Osteocyte (in vitro differentiated cells): ENCODE data around the gene DNM3. TPM values are rescaled to one million over a fixed set of nuclear protein-coding genes. Genes with fewer than 3 reads are reported as not detected.
A peak's percentile ranks its signal among the peaks of the same experiment; 100 is the strongest.

ENCODE experiments used
- DNase-seq: peaks from one replicate; pipeline ENCODE4 v3.0.0; 2021; ENCODE audit warnings: mixed read lengths; ENCODE audit not compliant: unreplicated experiment; ENCODE audit errors: extremely low spot score
- H3K27ac Mint-ChIP-seq: one replicate; pipeline ENCODE4 v1.8.0; 2021; ENCODE audit warnings: mild to moderate bottlenecking, mixed read lengths; ENCODE audit not compliant: unreplicated experiment
- H3K27me3 Mint-ChIP-seq: one replicate; pipeline ENCODE4 v1.8.0; 2021; ENCODE audit warnings: mixed read lengths; ENCODE audit not compliant: unreplicated experiment
- H3K36me3 Mint-ChIP-seq: one replicate; pipeline ENCODE4 v1.8.0; 2021; ENCODE audit warnings: mixed read lengths; ENCODE audit not compliant: unreplicated experiment
- H3K4me1 Mint-ChIP-seq: one replicate; pipeline ENCODE4 v1.8.0; 2021; ENCODE audit warnings: mixed read lengths; ENCODE audit not compliant: unreplicated experiment
- H3K4me3 Mint-ChIP-seq: one replicate; pipeline ENCODE4 v1.8.0; 2021; ENCODE audit warnings: mild to moderate bottlenecking, moderate library complexity, mixed read lengths; ENCODE audit not compliant: unreplicated experiment
- H3K9me3 Mint-ChIP-seq: one replicate; pipeline ENCODE4 v1.8.0; 2021; ENCODE audit warnings: mixed read lengths; ENCODE audit not compliant: unreplicated experiment
- CTCF ChIP-seq: fragments of 200-600 bp; sonication (generic); IDR thresholded peaks from 2 replicates; pipeline ENCODE4 v1.5.0; 2021; ENCODE audit warnings: antibody characterized with exemption, mild to moderate bottlenecking, moderate library complexity
- total RNA-seq: library from RNA; stranded (reverse); gene quantifications from 2 replicates; pipeline ENCODE4 v1.2.1, GENCODE V29; 2021

Gene DNM3
- total RNA-seq, 1 donor from 2014 or later = 3.7 TPM

GRCh38 chr1:172277989-172278388 is 436.7 kb downstream of the DNM3 start:
- H3K4me1 Mint-ChIP-seq = peaks cover 43% of the 10 kb centered on the region
- H3K36me3 Mint-ChIP-seq = peaks cover 4% of the 10 kb centered on the region
- peaks cover 4% of the 10 kb centered on the region for H3K9me3 Mint-ChIP-seq
- peak overlapping the region; percentile 16 for H3K4me3 Mint-ChIP-seq
- no peaks in the 10 kb centered on the region for H3K27me3 Mint-ChIP-seq
- no peak for DNase-seq
- peak overlapping the region; percentile 91 for H3K27ac Mint-ChIP-seq
- TF ChIP-seq CTCF = no peak

GRCh38 chr1:172278478-172278877 is 437.2 kb downstream of the DNM3 start:
- peaks cover 43% of the 10 kb centered on the region for H3K4me1 Mint-ChIP-seq
- no peak for DNase-seq
- peaks cover 4% of the 10 kb centered on the region for H3K36me3 Mint-ChIP-seq
- peak overlapping the region; percentile 16 for H3K4me3 Mint-ChIP-seq
- H3K27me3 Mint-ChIP-seq = no peaks in the 10 kb centered on the region
- H3K9me3 Mint-ChIP-seq = peaks cover 4% of the 10 kb centered on the region
- TF ChIP-seq CTCF = no peak
- peak overlapping the region; percentile 91 for H3K27ac Mint-ChIP-seq

GRCh38 chr1:172279939-172280636 is 438.8 kb downstream of the DNM3 start:
- no peak for TF ChIP-seq CTCF
- Mint-ChIP-seq H3K4me1 (peaks cover 53% of the 10 kb centered on the region), H3K9me3 (peaks cover 4% of the 10 kb centered on the region), H3K36me3 (peaks cover 4% of the 10 kb centered on the region), H3K27ac (peak overlapping the region; percentile 91), H3K4me3 (no peak overlapping the region), H3K27me3 (no peaks in the 10 kb centered on the region)
- no peak for DNase-seq

- DNase-seq = no peak
- peaks cover 59% of the 10 kb centered on the region for H3K4me1 Mint-ChIP-seq
These were observed 442.5 kb downstream of the DNM3 start for GRCh38 chr1:172283766-172284165.

More at GRCh38 chr1:172283766-172284165, 442.5 kb downstream of the DNM3 start:
- Mint-ChIP-seq H3K27ac (peak overlapping the region; percentile 78), H3K4me3 (no peak overlapping the region), H3K9me3 (peaks cover 10% of the 10 kb centered on the region), H3K36me3 (peaks cover 4% of the 10 kb centered on the region), H3K27me3 (no peaks in the 10 kb centered on the region)
- TF ChIP-seq CTCF = no peak
